HG02885 (cell line): Measurements from ENCODE around the gene TSKU.
"Not testable (repeated sequence)": the region's sequence is repeated elsewhere in the genome, so short reads cannot be mapped to it uniquely, and the experiment has no call there.

Experiments used
- ATAC-seq: cut with Tn5 transposase; IDR thresholded peaks from one replicate; pipeline ENCODE4 v1.9.1; 2021; ENCODE audit warnings: mild to moderate bottlenecking; ENCODE audit not compliant: unreplicated experiment, poor library complexity

Gene TSKU, protein sequence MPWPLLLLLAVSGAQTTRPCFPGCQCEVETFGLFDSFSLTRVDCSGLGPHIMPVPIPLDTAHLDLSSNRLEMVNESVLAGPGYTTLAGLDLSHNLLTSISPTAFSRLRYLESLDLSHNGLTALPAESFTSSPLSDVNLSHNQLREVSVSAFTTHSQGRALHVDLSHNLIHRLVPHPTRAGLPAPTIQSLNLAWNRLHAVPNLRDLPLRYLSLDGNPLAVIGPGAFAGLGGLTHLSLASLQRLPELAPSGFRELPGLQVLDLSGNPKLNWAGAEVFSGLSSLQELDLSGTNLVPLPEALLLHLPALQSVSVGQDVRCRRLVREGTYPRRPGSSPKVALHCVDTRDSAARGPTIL

DNA sequence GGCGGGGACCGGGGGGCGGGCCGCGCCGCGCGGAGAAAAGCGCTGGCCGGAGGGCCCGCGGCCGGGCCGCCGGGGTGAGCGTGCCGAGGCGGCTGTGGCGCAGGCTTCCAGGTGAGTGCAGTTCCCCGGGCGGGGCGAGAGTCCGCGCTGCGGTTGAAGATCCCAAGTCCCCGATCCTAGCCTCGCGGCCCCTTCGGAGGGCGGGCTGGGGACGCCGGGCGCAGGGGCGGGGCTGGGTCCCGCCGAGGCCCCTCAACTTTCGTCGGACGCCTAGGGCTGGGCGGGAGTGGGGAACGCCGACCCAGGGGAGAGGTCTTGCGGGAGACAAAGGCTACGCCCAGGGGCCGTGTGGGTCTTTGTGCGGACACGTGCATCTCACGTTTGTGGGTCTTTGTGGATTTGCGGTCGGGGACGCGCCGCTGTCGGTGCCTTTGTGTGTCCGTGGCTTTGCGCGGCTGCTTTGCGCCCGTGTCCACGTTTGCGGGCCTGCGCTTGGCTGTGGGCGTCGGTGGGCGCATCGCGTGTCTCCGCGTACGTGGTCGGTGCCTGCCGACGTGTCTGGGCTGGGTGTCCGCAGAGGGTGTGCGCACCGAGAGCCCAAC is at the start of gene TSKU:
TSKU (plus strand) TSS at position 63 of the 602 bp plus-strand sequence. CDS start 12,261 bp downstream, outside the sequence.
- no peak for ATAC-seq

DNA sequence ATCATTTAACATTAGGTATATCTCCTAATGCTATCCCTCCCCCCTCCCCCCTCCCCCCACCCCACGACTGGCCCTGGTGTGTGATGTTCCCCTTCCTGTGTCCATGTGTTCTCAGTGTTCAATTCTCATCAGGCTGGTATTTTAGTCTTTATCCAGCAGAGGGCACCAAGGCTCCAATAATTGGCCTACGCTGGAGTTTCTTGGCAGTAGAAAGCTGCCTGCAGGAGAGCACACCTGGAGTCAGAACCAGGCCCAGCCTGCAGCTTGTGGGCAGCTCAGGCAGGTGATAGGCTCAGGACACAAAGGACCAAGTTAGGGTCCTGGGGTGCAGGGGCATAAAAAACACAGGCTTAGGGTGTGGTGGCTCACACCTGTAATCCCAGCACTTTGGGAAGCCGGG is 49.2 kb upstream of the TSKU start:
- ATAC-seq = not testable (repeated sequence)

DNA sequence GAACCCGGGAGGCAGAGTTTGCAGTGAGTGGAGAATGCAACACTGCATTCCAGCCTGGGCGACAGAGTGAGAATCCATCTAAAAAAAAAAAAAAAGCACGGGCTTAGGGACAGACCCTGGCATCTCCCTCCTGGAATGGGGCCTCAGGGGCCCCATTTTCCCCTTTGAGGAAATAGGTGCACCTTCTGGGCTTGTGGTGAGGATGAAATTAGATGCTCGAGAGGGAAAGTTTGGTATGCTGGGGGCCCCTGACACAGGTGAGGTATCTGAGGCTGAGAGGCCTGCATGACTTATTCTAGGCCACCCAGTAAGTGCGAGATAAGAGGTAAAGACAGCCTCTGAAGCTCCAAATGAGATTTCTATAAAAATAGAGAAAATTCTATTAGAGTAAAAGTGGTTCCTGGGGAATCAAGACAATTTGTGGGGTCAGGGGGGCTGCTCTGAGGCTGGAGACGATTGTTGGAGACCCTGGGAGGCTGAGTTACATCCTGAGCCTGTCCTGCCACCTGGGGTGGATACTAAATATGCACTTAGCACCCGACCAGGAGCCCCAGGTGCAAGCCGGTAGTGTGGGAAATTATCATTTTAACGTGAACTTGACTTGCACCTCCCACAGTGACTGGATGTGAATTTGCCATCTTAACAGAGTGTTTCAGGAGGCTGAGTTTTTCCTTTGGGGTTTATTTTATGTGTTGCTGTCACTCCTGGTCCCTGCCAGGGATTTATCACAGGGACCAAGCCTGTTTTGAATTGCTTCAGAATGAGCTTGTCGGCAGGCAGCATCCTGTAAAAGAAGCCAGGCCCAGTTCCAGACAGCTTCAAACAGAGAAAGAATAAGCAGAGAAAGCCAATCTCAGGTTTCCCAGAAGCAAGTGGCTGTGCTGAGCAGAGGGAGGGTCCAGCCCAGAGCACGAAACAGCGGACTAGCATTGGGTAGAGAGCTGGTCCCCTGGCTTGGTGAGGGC is 48.4 kb upstream of the TSKU start:
- ATAC-seq = no peak

DNA sequence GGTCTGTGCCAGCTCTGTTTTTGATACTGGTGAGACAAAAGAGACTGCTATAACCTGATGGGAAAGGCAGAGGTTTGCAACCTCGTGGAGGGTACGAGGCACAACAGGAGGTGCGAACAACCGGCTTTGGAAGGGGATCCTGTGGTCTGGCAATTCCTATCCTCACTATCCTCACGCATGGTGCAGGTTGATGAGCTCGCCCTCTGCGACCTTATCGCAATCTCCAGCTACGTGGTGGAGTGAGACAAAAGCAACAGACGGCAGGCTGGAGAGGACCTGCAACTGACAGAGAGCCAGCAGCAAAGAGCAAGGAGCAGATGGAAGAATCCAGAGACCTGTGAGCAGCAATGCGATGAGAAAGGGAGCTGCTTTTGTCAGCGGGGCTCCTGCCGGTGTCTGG is 47.3 kb upstream of the TSKU start:
- no peak for ATAC-seq

DNA sequence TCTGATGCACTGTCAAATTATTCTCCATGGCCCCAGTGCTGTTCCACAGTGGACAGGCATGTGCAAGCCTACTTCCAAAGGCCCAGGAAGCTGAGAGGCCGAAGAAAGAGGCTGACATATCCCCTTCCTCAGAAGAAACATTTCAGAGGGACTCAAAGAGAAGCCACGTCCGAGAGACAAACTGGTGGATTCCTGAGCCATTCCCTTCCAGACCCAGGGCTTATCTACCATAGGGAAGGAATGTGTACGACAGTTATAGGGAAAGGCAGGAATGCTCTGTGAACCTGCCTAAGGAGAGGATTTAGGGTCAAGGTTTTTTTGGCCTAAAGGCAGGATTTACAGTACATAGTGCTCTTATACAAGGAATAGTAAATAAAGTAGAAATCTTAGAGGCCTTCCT is 46.9 kb upstream of the TSKU start:
- ATAC-seq = no peak

DNA sequence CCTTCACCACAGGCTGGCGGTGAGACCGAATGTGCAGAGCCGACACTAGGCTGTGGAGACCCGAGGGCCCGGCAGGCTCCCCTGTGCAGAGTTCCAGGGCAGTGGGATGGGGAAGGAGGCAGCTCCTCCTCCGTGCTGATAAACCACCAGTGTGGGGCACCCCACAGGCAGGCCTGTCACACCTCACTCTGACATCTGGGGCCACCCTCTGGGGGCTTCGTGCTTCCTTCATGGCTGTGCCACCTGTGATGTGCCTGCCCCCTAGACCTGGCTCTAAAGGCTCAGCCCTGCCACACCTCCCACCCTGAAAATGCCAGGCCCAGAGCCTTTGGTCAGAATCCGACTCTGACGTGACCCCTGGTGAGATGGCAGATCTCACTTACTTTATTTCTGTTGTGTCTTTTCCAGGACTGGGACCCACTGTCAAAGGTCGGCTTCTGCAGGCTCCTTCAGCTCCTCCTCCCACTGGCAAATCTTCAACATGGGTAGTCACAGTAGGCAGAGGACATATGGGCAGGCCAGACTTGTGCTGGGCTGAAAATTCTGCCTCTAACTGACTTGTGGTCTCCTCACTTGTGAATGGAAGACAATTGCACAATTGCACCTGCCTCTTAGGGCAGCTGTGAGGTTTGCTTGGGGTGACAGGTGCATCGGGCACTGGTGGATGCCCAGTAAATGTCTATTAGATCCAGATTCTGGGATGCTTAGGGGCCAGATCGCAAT is 46.2 kb upstream of the TSKU start:
- ATAC-seq = no peak

DNA sequence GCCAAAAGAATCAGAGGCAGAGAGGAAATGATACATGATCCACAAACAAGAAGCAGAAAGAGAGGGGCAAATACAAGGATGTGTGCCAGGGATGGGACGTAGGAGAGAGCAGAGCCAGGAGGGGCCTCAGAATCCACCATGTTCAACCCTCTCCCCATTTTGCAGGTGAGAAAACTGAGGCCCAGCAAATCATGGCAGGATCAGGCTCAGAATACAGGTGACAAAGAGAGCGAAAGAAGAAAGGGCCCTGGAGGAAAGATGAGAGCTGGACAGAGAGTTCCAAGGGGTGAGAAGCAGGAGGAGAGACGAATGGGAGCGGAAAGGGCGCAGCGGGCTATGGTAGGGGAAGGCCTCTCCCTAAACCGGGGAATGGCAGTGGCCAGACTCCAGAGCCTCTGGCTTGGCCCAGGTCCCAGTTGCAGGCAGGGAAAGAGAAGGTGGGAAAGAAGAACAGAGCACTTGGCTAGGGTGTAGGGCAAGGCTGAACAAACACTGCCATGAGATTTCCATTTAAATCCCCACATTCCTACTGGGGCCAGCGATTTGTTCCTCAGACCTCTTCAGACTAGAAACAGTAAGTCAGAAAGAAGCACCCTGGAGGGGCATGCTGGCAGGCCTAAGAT is 44.4 kb upstream of the TSKU start:
- no peak for ATAC-seq

DNA sequence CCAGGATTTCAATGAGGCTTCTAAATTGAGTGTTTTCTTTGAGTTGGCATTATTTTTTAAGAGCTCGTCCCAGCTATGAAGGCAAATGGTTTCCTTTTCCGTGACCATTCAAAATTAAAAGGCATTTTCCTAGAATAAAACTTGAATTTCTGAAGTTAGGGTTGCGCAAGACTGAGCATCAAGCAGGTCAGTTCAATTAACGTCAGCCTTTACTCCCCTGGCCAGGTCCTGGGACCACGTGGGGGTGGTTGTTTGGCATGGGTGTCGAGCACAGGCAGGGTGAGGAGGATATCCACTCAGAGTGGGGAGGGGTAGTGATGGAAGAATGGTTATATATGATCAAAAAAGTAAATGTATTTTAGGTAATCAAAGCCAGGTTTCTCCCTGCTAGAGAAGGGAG is 43.4 kb upstream of the TSKU start:
- ATAC-seq = no peak

DNA sequence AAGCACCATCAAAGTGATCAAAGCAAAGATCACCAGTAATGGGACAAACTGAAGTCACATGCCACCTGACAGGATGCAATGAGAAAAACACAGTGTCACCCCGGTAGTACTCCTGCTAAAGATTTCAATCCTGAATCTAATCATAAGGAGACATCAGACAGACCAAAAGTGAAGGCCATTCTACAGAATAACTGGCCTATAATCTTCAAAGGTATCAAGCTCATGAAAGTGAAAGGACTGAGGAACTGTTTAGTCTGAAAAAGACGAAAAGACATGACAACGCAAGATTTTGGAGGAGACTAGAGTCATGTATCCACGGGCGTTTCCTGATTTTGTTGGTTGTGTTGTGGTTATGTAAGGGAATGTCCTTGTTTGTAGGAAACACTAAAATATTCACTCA is 42.4 kb upstream of the TSKU start:
- ATAC-seq = no peak

DNA sequence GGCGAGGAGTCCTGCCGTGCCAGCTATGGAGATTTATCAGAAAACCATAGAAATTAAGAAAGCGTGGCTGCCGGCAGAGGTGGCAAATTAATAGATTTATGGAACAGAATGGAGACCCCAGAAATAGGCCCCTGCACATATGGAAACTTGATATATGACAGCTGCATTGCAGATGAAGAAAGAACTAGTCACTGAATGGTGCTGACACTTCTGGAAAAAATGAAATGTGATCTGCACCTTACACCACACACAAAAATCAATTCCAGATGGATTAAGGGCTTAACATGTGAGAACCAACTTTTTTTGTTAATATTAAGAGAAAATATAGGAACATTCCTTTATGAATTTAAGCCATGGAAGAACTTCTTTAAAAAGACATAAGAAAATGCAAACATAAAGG is 40.3 kb upstream of the TSKU start:
- ATAC-seq = no peak

DNA sequence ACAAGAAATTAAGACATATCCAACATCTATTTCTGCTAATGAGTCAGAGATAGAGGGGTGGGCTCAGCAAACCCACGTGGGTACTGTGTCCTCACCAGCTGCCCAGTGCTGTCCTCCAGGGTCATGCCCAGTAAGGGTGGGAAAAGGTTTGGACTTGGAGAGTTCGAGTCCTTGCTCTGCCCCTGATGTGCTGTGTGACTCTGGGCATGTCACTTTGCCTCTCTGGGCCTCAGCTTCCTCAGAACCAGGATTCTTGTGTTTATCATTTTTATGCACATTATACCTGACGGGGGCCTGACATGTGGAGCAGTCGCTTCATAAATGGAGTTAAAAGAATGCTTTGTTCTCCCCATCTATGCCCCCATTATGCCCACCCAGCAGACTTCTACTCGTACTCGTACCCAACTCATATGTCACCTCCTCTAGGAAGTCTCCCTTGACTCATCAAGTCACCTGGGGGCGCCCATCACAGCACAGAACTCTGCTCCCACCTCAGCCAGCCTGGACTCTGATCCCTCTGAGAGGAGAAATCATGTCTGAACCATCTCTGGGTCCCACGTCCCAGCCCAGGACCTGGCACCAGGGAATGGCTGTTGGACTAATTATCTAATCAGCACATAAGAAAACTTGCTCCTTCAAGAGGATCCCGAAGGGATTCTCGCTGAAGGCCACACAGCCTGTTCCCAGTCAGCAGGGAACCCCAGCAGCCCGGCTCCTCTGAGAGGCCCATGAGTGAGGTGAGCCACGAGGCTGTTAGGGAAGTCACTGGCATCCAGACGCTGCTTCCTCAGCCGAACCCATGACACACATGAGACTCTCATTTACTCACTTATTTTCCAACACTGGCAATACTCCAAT is 38.7 kb upstream of the TSKU start:
- ATAC-seq = no peak

DNA sequence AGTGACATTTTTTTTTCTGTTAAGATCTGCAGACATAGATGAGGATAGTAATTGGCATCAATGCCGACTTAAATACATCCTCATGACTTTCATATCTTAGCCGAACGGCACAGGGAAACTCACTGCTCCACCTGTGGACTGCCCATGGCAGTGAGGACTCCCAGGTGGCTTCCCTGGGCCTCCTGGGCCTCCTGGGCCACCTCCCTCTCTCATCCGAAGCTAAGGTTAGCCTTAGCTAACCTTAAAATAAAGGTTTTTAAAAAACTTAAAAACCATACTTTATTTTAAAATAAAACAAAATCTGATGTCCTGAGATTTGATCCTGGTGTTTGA is 38.1 kb upstream of the TSKU start:
- no peak for ATAC-seq

DNA sequence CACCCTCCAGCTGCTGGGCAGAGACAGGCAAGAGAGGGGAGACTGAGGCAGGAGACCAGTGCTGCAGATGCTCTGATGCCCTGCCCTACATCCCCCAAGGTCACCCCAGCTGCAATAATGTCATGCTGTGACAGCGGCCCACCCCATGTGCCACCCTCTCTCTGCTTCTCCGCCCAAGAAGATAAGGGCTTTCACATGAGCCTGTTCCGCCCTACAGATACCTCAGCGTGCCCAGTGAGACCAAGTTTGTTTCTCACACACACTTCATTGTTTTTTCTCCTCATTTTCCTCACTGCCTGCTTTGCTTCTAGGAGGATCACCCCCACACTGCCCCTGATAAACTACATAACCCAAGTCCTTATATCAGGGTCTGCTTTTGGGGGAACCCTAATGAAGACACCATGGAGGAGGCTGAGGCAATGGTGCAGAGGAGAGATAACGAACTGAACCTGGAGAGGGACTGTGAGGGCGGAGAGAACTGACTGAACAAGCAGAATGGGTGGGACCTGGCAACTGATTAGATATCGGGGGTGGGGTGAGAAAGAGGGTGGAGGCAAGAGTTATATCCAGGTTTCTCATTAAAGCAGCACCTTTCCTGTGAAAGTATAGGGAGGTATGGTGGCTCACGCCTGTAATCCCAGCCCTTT is 37.5 kb upstream of the TSKU start:
- ATAC-seq = no peak

DNA sequence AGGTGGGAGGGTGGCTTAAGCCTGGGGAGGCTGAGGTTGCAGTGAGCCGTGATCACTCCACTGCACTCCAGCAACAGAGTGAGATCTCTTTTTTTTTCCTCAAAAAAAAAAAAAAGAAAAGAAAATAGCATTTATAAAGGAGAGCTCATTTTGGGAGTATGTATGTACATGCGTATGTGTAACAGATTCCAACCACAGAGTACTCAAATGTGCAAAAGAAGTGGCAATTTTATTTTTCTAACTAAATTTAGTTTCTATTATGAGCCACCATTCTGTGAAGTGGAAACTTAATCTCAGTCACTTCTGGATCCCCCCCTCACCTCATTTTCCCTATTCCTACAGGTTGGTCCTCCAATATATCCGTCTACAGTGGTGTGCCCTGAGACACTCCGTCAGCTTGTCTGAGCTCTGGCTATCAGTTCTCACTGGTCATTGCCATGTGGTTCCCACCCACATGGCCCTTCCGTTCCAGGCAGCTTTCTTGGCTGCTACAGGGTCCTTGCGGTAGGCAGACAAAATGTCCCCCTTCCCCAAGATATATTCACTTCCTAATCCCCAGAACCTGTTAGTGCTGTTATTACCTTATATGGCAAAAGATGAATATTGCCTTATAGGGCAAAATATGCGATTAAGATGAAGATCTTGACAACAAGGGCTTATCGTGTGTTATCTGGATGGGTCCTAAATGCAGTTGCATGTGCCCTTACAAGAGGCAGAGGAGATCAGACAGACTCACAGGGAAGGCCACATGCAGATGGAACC is 35.8 kb upstream of the TSKU start:
- ATAC-seq = no peak

DNA sequence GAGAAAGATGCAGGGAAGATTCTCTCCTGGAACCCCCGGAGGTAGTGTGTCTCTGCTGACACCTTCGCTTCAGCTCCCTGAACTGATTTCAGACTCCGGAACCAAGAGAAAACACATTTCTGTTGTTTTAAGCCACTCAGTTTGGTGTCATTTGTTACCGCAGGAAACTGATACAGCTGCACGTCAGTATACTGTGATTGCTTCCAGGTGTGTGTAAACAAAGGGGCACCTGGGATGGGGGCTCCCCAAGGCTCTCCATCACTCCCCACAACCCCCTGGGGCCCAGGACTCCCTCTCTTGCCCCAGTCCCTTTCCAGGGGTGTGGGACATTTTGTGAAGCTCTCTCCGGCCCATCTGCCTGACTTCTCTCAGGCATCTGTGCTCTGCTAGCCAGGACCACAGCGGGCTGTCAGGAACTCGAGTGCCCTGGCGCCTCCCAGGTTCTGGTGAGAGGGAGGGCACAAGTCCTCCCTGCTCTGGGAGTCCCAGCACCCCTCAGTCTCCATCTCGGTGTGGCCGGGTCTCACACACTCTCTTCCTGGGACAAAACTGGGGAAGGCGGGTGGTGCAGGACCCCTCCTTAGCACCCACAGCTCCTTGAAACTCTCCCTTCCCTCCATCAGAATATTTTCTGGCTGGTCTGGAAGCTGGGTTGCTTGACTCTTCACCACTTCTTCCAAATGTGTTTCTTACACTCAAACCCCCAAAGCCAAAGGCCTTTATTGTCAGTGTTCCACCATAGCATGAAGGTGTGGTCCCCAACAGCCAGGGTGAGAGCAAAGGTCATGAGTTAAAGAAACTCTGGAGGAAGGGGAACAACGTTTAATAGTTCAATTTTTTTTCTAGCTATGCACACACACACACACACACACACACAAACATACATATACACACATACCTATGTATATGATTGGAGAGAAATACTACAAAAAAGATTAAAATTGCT is 35.0 kb upstream of the TSKU start:
- no peak for ATAC-seq

DNA sequence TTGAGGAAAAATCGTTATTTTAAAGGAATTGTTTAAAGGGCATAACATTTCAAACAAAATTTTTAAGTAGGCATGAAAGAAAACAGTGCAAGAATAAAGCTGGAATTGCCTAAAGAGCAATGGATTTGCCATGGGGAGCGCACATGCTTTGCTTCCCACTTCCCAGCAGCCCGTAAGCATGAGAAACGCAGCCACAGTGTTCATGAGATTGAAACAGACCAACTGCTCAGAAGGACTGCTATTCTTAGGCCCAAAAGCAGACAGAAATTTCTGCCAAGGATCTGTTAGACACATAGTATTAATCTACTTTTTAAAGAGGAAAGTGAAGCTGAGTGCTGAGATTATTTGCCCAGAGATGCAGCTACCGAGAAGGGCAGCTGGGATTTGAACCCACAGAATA is 34.2 kb upstream of the TSKU start:
- ATAC-seq = no peak

DNA sequence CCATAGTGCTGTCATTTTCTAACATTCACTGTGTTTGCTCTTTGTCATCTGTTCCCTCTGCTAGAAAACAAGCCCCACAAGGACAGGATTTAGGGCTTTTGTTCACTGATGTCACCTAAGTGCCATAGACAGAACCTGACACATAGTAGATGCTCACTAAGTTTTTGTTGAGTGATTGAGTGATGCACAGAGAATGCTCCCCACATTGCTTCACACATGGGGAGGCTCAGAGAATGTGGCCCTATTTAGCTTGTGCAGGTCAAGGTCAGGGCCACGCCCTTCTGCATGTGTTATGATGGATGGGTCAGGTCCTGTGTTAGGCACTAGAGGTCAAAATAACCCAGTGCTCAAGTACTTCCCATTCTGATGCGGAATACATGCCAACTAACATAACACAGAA is 33.1 kb upstream of the TSKU start:
- ATAC-seq = no peak
